K562 (cell line): Measurements from ENCODE around the gene LRP2BP. TPM values are rescaled to one million over a fixed set of nuclear protein-coding genes. Genes with fewer than 3 reads are reported as not detected.
A peak's percentile ranks its signal among the peaks of the same experiment; 100 is the strongest.

Experiments
- ATAC-seq: fragments of 200-7000 bp; cut with Tn5 transposase; 3 replicates; pipeline ENCODE4 v1.9.1; 2020; ENCODE audit warnings: moderate library complexity
- BruUV-seq: library from RNA; stranded (reverse); fragments of 400-500 nt; replicated peaks from 2 replicates; lab custom pipeline; 2021; lab: Mats Ljungman, UMichigan
- CTCF ChIA-PET: fragments of 300-600 bp; formaldehyde crosslinking; extraction: SDS; loops from one replicate; lab custom pipeline; 2021; ENCODE audit warnings: low intra/inter-chr PET ratio; lab: Yijun Ruan, JAX
- POLR2A ChIA-PET: fragments of 300-600, 350-650 bp; sonication (Branson Sonifier 250); formaldehyde crosslinking; extraction: SDS; loops from one replicate; lab custom pipeline; 2021; ENCODE audit warnings: antibody characterized with exemption, inconsistent platforms; lab: Yijun Ruan, JAX
- DNase-seq, 4 experiments: peaks; one replicate each; pipeline versions ENCODE4 v3.0.0 to v3.0.0-alpha.2; 2011 to 2018; ENCODE audit warnings: low spot score in 3 of 4, mixed read lengths in 3 of 4; ENCODE audit errors: extremely low read depth in 1 of 4
- FAIRE-seq: peaks from 2 replicates; lab custom pipeline; 2011; peaks lifted over from hg19 to GRCh38; lab: Jason Lieb, UNC
- H2AFZ ChIP-seq: 2 replicates; pipeline ENCODE4 v1.6.0; 2011; ENCODE audit warnings: low read depth, low read length, control low read depth, inconsistent platforms
- H3K27ac ChIP-seq: fragments of 200-600 bp; 3 replicates; pipeline ENCODE4 v1.8.0; 2011; ENCODE audit warnings: low read depth, mild to moderate bottlenecking, control low read depth, inconsistent platforms, low read length, moderate library complexity, mixed read lengths; ENCODE audit errors: extremely low read depth
- H3K27me3 ChIP-seq, 2 experiments: fragments of 300-600 bp in 1 of 2; 2 replicates in 1 of 2; 3 replicates in 1 of 2; pipeline versions ENCODE4 v1.6.0 to v1.8.0; 2011; ENCODE audit warnings: inconsistent platforms in 2 of 2, low read length in 2 of 2, mild to moderate bottlenecking in 1 of 2, mixed read lengths in 1 of 2, moderate library complexity in 1 of 2; ENCODE audit not compliant: control insufficient read depth in 2 of 2, insufficient read depth in 2 of 2
- H3K36me3 ChIP-seq: fragments of 300-600 bp; 3 replicates; pipeline ENCODE4 v1.8.0; 2011; ENCODE audit warnings: mild to moderate bottlenecking, low read length, inconsistent platforms; ENCODE audit not compliant: control insufficient read depth, insufficient read depth
- H3K4me1 ChIP-seq, 2 experiments: fragments of 200-600 bp in 1 of 2; replicated peaks in 1 of 2; 2 replicates in 1 of 2; 3 replicates in 1 of 2; pipeline versions ENCODE4 v1.5.1 to v1.8.0; 2011; ENCODE audit warnings: inconsistent platforms in 2 of 2, low read length in 2 of 2, mild to moderate bottlenecking in 1 of 2, mixed read lengths in 1 of 2, moderate library complexity in 1 of 2; ENCODE audit not compliant: control insufficient read depth in 2 of 2, insufficient read depth in 2 of 2
- H3K4me2 ChIP-seq: 2 replicates; pipeline ENCODE4 v1.6.1; 2011; ENCODE audit warnings: low read length, control low read depth, inconsistent platforms, mixed read lengths; ENCODE audit not compliant: insufficient read depth
- H3K4me3 ChIP-seq: fragments of 200-600 bp; sonication (generic), shearing (Covaris generic); 2 replicates; pipeline ENCODE4 v1.5.1; 2016; ENCODE audit warnings: control low read depth, inconsistent platforms
- H3K79me2 ChIP-seq: fragments of 200-600 bp; 3 replicates; pipeline ENCODE4 v1.8.0; 2011; ENCODE audit warnings: low read length, inconsistent platforms; ENCODE audit not compliant: control insufficient read depth, insufficient read depth
- H3K9ac ChIP-seq, 2 experiments: 2 replicates each; pipeline versions ENCODE4 v1.6.0 to v1.6.1; 2011; ENCODE audit warnings: low read depth in 2 of 2, low read length in 2 of 2, control low read depth in 1 of 2, inconsistent platforms in 1 of 2, mild to moderate bottlenecking in 1 of 2, mixed read lengths in 1 of 2; ENCODE audit not compliant: insufficient read depth in 1 of 2
- H3K9me1 ChIP-seq: one replicate; pipeline ENCODE4 v1.6.0; 2011; ENCODE audit warnings: inconsistent platforms, mild to moderate bottlenecking, low read length, moderate library complexity; ENCODE audit not compliant: control insufficient read depth, insufficient read depth
- H3K9me3 ChIP-seq: replicated peaks from 2 replicates; pipeline ENCODE4 v1.5.1; 2011; ENCODE audit warnings: low read depth, low read length, inconsistent platforms; ENCODE audit not compliant: control insufficient read depth, insufficient read depth
- H4K20me1 ChIP-seq: replicated peaks from 2 replicates; pipeline ENCODE4 v1.6.1; 2011; ENCODE audit warnings: low read length, inconsistent platforms, mixed read lengths; ENCODE audit not compliant: control insufficient read depth, insufficient read depth
- CGGBP1 ChIP-seq: fragments of 250-450 bp; sonication (Bioruptor Pico); IDR thresholded peaks from 2 replicates; pipeline ENCODE4 v1.9.0; 2021; ENCODE audit warnings: mild to moderate bottlenecking
- FOXK2 ChIP-seq, 2 experiments: fragments of 450-650 bp; IDR thresholded peaks in 1 of 2; conservative IDR thresholded peaks in 1 of 2; 2 replicates each; pipeline ENCODE4 v1.6.1; 2016; ENCODE audit warnings: low read depth in 2 of 2, mild to moderate bottlenecking in 1 of 2
- JUNB ChIP-seq: fragments of 450-650 bp; formaldehyde crosslinking; conservative IDR thresholded peaks from 2 replicates; pipeline ENCODE4 v1.4.0; 2020; ENCODE audit warnings: mild to moderate bottlenecking
- PHTF2 ChIP-seq: fragments of 250-450 bp; sonication (Bioruptor Pico); IDR thresholded peaks from 2 replicates; pipeline ENCODE4 v1.5.0; 2021; ENCODE audit warnings: mild to moderate bottlenecking
- TAF7 ChIP-seq: fragments of 450-650 bp; IDR thresholded peaks from 2 replicates; pipeline ENCODE4 v1.6.1; 2016; ENCODE audit warnings: missing genetic modification characterization, missing compliant biosample characterization
- USF2 ChIP-seq: sonication (generic); formaldehyde crosslinking; IDR thresholded peaks from 2 replicates; pipeline ENCODE4 v1.5.0; 2020; ENCODE audit warnings: missing genetic modification reagents
- ZBTB7A ChIP-seq: IDR thresholded peaks from 2 replicates; pipeline ENCODE4 v1.6.1; 2011; ENCODE audit warnings: low read depth, mild to moderate bottlenecking, low read length, moderate library complexity, borderline replicate concordance; ENCODE audit not compliant: control insufficient read depth
- ZNF280B ChIP-seq: fragments of 250-450 bp; sonication (Bioruptor Pico); IDR thresholded peaks from 2 replicates; pipeline ENCODE4 v1.5.1; 2021; ENCODE audit warnings: mild to moderate bottlenecking
- ZNF316 ChIP-seq: fragments of 450-650 bp; IDR thresholded peaks from 2 replicates; pipeline ENCODE4 v1.6.1; 2016
- ZNF324 ChIP-seq: fragments of 250-450 bp; sonication (Bioruptor Pico); IDR thresholded peaks from 2 replicates; pipeline ENCODE4 v1.4.0; 2020; ENCODE audit warnings: mild to moderate bottlenecking
- WGBS: fragments of 100-300 bp; shearing (Covaris generic); methylation state at CpG from one replicate; pipeline ENCODE4 v1.1.6; 2016; ENCODE audit warnings: low coverage, mixed read lengths; ENCODE audit not compliant: insufficient coverage; ENCODE audit errors: missing lambda C conversion rate; 5-methylcytosine and 5-hydroxymethylcytosine counted together
- in situ Hi-C: fragments of 300-500 bp; cut with MboI; formaldehyde crosslinking; loops from 4 replicates; pipeline ENCODE4 v1.15.0; 2018; ENCODE audit warnings: inconsistent platforms, mixed read lengths
- intact Hi-C: fragments of 100-400 bp; cut with micrococcal nuclease; formaldehyde crosslinking; loops from 2 replicates; pipeline ENCODE4 v1.14.2; 2022
- polyA plus RNA-seq, 8 experiments: library from polyadenylated mRNA; depleted of rRNA in 4 of 8; stranded (reverse) in 5 of 8; unstranded in 3 of 8; fragments of >200 nt; fragmentation: Nextera tagmentation in 2 of 8; fragmentation: Illumina TruSeq in 1 of 8; extraction: Ambion mirVana in 2 of 8; extraction: Trizol in 1 of 8; gene quantifications; 2 replicates each; pipeline versions ENCODE4 v1.2.1 to v1.2.3, GENCODE V29; 2011 to 2014; ENCODE audit warnings: inconsistent platforms in 1 of 8, missing spikeins in 1 of 8
- total RNA-seq, 7 experiments: library from RNA; depleted of rRNA in 6 of 7; stranded (reverse); fragments of >200 nt in 6 of 7; fragmentation: Illumina TruSeq in 2 of 7; extraction: Trizol in 2 of 7; gene quantifications; 2 replicates each; pipeline versions ENCODE4 v1.2.1 to v1.2.3, GENCODE V29; 2011 to 2021; ENCODE audit warnings: low replicate concordance in 1 of 7
- TF ChIP-seq, protein P1 (sequence below): fragments of 450-650 bp; IDR thresholded peaks from 2 replicates; pipeline ENCODE4 v1.7.0; 2016; ENCODE audit warnings: borderline replicate concordance

LRP2BP gene
- total and polyA plus RNA-seq, 9 of the 15 experiments (the other 6 are each of a cell fraction or from before 2014, with no cell fraction given), result 0.42 to 2.1 (median 0.62) TPM

DNA sequence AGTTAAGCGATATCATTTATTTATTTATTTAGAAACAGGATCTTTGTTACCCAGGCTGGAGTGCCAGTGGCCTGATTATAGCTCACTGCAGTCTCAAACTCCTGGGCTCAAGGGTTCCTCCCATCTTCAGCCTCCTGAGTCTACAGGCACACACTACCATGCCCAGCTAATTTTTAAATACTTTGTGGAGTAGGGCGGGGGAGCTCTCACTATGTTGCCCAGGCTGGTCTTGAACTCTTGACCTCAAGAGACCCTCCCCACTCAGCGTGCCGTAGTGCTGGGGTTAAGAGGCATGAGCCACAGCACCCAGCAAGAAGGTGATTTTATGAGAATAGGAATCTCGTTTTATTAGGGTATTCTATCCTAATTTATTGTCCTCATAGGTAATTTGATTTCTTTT, 33.9 kb upstream of the LRP2BP start:
- intact Hi-C loops, result no loop called here

GRCh38 chr4:185426960-185427688, 31.4 kb upstream of the LRP2BP start:
- Histone ChIP-seq H3K4me3 (no peak overlapping the region), H3K4me2 (no peak overlapping the region), H3K9ac (no peak overlapping the region), H2AFZ (no peak overlapping the region), H3K4me1 (peaks cover 0 to 7% of the 10 kb centered on the region in 2 experiments; a peak in 2 of 5 replicates), H3K36me3 (peaks cover under 1% of the 10 kb centered on the region; the same call in 1 of the 3 replicates), H3K79me2 (peaks cover 24% of the 10 kb centered on the region), H4K20me1 (no peaks in the 10 kb centered on the region), H3K9me3 (peaks cover 4% of the 10 kb centered on the region; the same call in 1 of the 2 replicates), H3K27me3 (no peaks in the 10 kb centered on the region), H3K27ac (no peak overlapping the region), H3K9me1 (no peaks in the 10 kb centered on the region)
- intact Hi-C loops (no loop called here), in situ Hi-C loops (no loop called here)
- 79% methylated on average over 19 of the region's 22 CpGs for WGBS
- ATAC-seq (no peak), DNase-seq (no peak), FAIRE-seq (no peak)
- POLR2A ChIA-PET, result interaction anchor here (0.6 to 2.0 kb wide), 2 partner anchors 31 to 364 kb away, joined by 3 to 5 read pairs; partner anchors contain the start of gene ANKRD37
- no TSS peak for BruUV-seq
- CTCF ChIA-PET, result no interaction called here
- TF ChIP-seq, protein P1, sequence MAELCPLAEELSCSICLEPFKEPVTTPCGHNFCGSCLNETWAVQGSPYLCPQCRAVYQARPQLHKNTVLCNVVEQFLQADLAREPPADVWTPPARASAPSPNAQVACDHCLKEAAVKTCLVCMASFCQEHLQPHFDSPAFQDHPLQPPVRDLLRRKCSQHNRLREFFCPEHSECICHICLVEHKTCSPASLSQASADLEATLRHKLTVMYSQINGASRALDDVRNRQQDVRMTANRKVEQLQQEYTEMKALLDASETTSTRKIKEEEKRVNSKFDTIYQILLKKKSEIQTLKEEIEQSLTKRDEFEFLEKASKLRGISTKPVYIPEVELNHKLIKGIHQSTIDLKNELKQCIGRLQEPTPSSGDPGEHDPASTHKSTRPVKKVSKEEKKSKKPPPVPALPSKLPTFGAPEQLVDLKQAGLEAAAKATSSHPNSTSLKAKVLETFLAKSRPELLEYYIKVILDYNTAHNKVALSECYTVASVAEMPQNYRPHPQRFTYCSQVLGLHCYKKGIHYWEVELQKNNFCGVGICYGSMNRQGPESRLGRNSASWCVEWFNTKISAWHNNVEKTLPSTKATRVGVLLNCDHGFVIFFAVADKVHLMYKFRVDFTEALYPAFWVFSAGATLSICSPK, result no peak
- no peak for TF ChIP-seq USF2 (CRISPR knock-in tag)
- no peak for TF ChIP-seq ZNF324 (CRISPR knock-in tag)
- no peak for TF ChIP-seq TAF7 (tag)
- TF ChIP-seq JUNB (CRISPR knock-in tag), result no peak
- TF ChIP-seq ZNF280B (CRISPR knock-in tag), result no peak
- TF ChIP-seq FOXK2 (conservative IDR thresholded peaks at IDR 0.05 in 1 of 2, IDR thresholded peaks at IDR 0.05 in 1 of 2; ENCODE audit: low read depth in 2 of 2), result no peak
- TF ChIP-seq CGGBP1 (CRISPR knock-in tag), result no peak

More for the DNA sequence above, 33.9 kb upstream of the LRP2BP start:
- DNase-seq (peak in 1 of 4 experiments; percentile 9), FAIRE-seq (no peak), ATAC-seq (no peak)
- H4K20me1 ChIP-seq, result no peaks in the 10 kb centered on the region
- H3K4me2 ChIP-seq, result no peak overlapping the region
- H3K79me2 ChIP-seq, result peaks cover 10% of the 10 kb centered on the region
- no peak overlapping the region for H2AFZ ChIP-seq
- in situ Hi-C loops, result no loop called here
- H3K9ac ChIP-seq, result no peak overlapping the region
- ChIA-PET CTCF (no interaction called here), POLR2A (no interaction called here)
- H3K27ac ChIP-seq, result no peak overlapping the region
- H3K9me3 ChIP-seq, result peaks cover 4% of the 10 kb centered on the region; the same call in 1 of the 2 replicates
- H3K27me3 ChIP-seq, result peaks cover 0 to 4% of the 10 kb centered on the region in 2 experiments; a peak in 1 of 5 replicates
- 0 out of 2 replicates have a peak, but pooled peaks have one; percentile 48 for TF ChIP-seq ZBTB7A
- TF ChIP-seq PHTF2, result no peak
- no peak for TF ChIP-seq ZNF316
- peaks cover 0 to 7% of the 10 kb centered on the region in 2 experiments; a peak in 2 of 5 replicates for H3K4me1 ChIP-seq
- no peak overlapping the region for H3K4me3 ChIP-seq
- H3K36me3 ChIP-seq, result no peaks in the 10 kb centered on the region
- no TSS peak for BruUV-seq
- no peaks in the 10 kb centered on the region for H3K9me1 ChIP-seq
- WGBS, result 16% methylated on average over 4 of the region's 5 CpGs
